Hepatocyte (in vitro differentiated cells): ENCODE data around the gene THEMIS2. TPM values are rescaled to one million over a fixed set of nuclear protein-coding genes. Genes with fewer than 3 reads are reported as not detected.

Source experiments
- DNase-seq: peaks from one replicate; pipeline ENCODE4 v3.0.0-alpha.2; 2016; ENCODE audit warnings: low spot score
- H2AFZ ChIP-seq: fragments of 200-600 bp; sonication (generic); 2 replicates; pipeline ENCODE4 v1.6.0; 2016; ENCODE audit warnings: antibody characterized with exemption, mild to moderate bottlenecking
- H3K27ac ChIP-seq: fragments of 200-600 bp; sonication (generic); 2 replicates; pipeline ENCODE4 v1.5.1; 2016; ENCODE audit warnings: mild to moderate bottlenecking
- H3K27me3 ChIP-seq: fragments of 200-600 bp; sonication (generic); 2 replicates; pipeline ENCODE4 v1.6.1; 2016
- H3K36me3 ChIP-seq: fragments of 200-600 bp; sonication (generic); replicated peaks from 2 replicates; pipeline ENCODE4 v1.5.1; 2016; ENCODE audit warnings: low read depth; ENCODE audit not compliant: insufficient read depth
- H3K4me1 ChIP-seq: fragments of 200-600 bp; sonication (generic); 2 replicates; pipeline ENCODE4 v1.5.1; 2016; ENCODE audit warnings: mild to moderate bottlenecking, moderate library complexity; ENCODE audit not compliant: insufficient read depth
- H3K4me2 ChIP-seq: fragments of 200-600 bp; sonication (generic); 2 replicates; pipeline ENCODE4 v1.6.0; 2016
- H3K4me3 ChIP-seq: fragments of 200-600 bp; sonication (generic); 2 replicates; pipeline ENCODE4 v1.5.1; 2016; ENCODE audit warnings: mild to moderate bottlenecking
- H3K79me2 ChIP-seq: fragments of 200-600 bp; sonication (generic); 2 replicates; pipeline ENCODE4 v1.6.0; 2017; ENCODE audit warnings: mild to moderate bottlenecking
- H3K9me2 ChIP-seq: fragments of 200-600 bp; sonication (generic); replicated peaks from 2 replicates; pipeline ENCODE4 v1.6.0; 2017; ENCODE audit warnings: mild to moderate bottlenecking; ENCODE audit not compliant: insufficient read depth
- H3K9me3 ChIP-seq: fragments of 200-600 bp; sonication (generic); 2 replicates; pipeline ENCODE4 v1.5.1; 2016; ENCODE audit warnings: low read depth, mild to moderate bottlenecking
- H4K20me1 ChIP-seq: fragments of 200-600 bp; sonication (generic); 2 replicates; pipeline ENCODE4 v1.6.0; 2016; ENCODE audit warnings: mild to moderate bottlenecking; ENCODE audit not compliant: insufficient read depth, poor library complexity, severe bottlenecking
- EZH2 ChIP-seq: fragments of 200-600 bp; sonication (generic); IDR thresholded peaks from 2 replicates; pipeline ENCODE4 v1.6.1; 2016; ENCODE audit warnings: antibody characterized with exemption, mild to moderate bottlenecking, borderline replicate concordance
- EZH2phosphoT487 ChIP-seq: fragments of 200-600 bp; sonication (generic); IDR thresholded peaks from one replicate; pipeline ENCODE4 v1.6.1; 2018; ENCODE audit warnings: antibody characterized with exemption, mild to moderate bottlenecking, low read depth, moderate library complexity; ENCODE audit not compliant: unreplicated experiment, severe bottlenecking
- WGBS: methylation state at CpG from one replicate; pipeline ENCODE4 v1.1.6; 2016; ENCODE audit warnings: low lambda C conversion rate; ENCODE audit errors: missing lambda C conversion rate; 5-methylcytosine and 5-hydroxymethylcytosine counted together
- polyA plus RNA-seq: library from polyadenylated mRNA; unstranded; fragments of >200 nt; fragmentation: Nextera tagmentation; extraction: Ambion mirVana; gene quantifications from 2 replicates; pipeline ENCODE4 v1.2.1, GENCODE V29; 2016
- total RNA-seq: library from RNA; depleted of rRNA; stranded (reverse); fragments of >200 nt; gene quantifications from 2 replicates; pipeline ENCODE4 v1.2.3, GENCODE V29; 2014
- TF ChIP-seq, protein P1 (sequence below): fragments of 200-600 bp; sonication (generic); IDR thresholded peaks from 2 replicates; pipeline ENCODE4 v1.5.1; 2016; ENCODE audit warnings: antibody characterized with exemption, mild to moderate bottlenecking; ENCODE audit not compliant: poor library complexity

THEMIS2 gene
- total and polyA plus RNA-seq, 2 experiments from 2014 or later = 1.2 TPM; not detected in 1

DNA sequence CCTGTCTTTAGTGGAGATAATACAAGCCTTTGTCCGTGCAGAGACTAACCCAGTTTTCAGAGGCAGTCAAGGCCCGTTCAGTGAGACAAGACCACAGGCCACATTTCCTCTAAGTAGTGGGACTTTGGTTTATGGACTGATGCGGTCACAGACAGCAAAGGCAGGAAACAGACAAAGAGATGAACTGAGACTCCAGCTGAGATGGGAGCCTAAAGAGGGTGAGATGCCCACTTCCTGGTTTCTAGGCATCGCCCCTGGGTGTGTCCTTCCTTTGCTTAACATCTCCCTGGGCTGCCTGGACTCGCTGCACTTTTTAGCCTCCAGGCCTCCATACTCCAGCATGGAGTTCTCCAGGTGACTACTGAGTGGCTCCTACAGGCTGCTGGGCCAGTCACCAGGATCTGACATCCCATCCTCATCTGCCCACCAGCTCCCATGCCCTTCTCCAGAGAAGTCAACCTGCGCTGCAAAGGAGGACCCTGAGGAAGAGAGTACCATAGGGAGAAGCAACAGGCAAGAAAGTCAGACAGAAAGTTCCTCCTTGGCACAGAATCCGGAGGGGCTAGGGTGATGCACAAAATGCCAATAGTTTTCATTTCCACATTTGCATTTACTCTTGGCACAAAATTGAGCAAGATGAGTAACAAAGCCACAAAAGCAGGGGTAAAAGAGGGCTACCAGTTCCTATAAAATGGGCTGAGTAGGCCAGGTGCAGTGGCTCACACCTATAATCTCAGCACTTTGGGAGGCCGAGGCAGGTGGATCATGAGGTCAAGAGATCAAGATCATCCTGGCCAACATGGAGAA, 15.1 kb downstream of the THEMIS2 start:
- 90% methylated on average over 8 of the region's 8 CpGs for WGBS
- no peak for DNase-seq
- Histone ChIP-seq H3K9me2 (no peaks in the 10 kb centered on the region), H3K27ac (no peak overlapping the region), H3K27me3 (no peaks in the 10 kb centered on the region), H2AFZ (no peak overlapping the region), H3K4me1 (no peaks in the 10 kb centered on the region), H3K4me2 (no peak overlapping the region), H3K4me3 (no peak overlapping the region), H4K20me1 (no peaks in the 10 kb centered on the region), H3K79me2 (no peaks in the 10 kb centered on the region), H3K9me3 (no peaks in the 10 kb centered on the region), H3K36me3 (no peaks in the 10 kb centered on the region)
- TF ChIP-seq, protein P1, sequence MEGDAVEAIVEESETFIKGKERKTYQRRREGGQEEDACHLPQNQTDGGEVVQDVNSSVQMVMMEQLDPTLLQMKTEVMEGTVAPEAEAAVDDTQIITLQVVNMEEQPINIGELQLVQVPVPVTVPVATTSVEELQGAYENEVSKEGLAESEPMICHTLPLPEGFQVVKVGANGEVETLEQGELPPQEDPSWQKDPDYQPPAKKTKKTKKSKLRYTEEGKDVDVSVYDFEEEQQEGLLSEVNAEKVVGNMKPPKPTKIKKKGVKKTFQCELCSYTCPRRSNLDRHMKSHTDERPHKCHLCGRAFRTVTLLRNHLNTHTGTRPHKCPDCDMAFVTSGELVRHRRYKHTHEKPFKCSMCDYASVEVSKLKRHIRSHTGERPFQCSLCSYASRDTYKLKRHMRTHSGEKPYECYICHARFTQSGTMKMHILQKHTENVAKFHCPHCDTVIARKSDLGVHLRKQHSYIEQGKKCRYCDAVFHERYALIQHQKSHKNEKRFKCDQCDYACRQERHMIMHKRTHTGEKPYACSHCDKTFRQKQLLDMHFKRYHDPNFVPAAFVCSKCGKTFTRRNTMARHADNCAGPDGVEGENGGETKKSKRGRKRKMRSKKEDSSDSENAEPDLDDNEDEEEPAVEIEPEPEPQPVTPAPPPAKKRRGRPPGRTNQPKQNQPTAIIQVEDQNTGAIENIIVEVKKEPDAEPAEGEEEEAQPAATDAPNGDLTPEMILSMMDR = no peak
- no peak for TF ChIP-seq EZH2phosphoT487
- no peak for TF ChIP-seq EZH2

DNA sequence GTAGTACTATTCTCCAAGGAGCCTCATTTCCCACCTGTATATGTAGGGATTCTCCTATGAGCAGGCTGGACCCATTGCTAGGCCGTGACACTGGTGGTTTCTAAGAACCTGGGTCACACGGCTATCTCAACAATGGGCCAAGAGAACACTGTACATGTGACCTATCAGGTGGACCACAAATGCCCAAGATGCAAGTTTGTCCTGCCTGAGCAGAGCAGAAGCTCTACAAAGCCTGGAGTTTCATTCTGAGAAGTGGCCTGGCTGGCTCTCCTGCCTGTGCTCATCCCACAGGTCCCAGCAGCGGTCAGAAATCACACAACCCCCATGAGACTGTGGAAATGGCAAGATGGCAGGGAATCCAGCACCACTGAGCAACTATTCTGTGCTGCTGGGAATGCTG, 17.2 kb downstream of the THEMIS2 start:
- H4K20me1 ChIP-seq = no peaks in the 10 kb centered on the region
- no peak for DNase-seq
- H3K36me3 ChIP-seq = no peaks in the 10 kb centered on the region
- no peak overlapping the region for H3K27ac ChIP-seq
- H3K4me2 ChIP-seq = no peak overlapping the region
- H3K9me3 ChIP-seq = no peaks in the 10 kb centered on the region
- H2AFZ ChIP-seq = no peak overlapping the region
- H3K27me3 ChIP-seq = no peaks in the 10 kb centered on the region
- no peak overlapping the region for H3K4me3 ChIP-seq
- H3K9me2 ChIP-seq = no peaks in the 10 kb centered on the region
- no peaks in the 10 kb centered on the region for H3K4me1 ChIP-seq
- WGBS = 96% methylated on average over 3 of the region's 3 CpGs
- TF ChIP-seq EZH2phosphoT487 (no peak), EZH2 (no peak)
- TF ChIP-seq, protein P1 = no peak
- H3K79me2 ChIP-seq = no peaks in the 10 kb centered on the region

DNA sequence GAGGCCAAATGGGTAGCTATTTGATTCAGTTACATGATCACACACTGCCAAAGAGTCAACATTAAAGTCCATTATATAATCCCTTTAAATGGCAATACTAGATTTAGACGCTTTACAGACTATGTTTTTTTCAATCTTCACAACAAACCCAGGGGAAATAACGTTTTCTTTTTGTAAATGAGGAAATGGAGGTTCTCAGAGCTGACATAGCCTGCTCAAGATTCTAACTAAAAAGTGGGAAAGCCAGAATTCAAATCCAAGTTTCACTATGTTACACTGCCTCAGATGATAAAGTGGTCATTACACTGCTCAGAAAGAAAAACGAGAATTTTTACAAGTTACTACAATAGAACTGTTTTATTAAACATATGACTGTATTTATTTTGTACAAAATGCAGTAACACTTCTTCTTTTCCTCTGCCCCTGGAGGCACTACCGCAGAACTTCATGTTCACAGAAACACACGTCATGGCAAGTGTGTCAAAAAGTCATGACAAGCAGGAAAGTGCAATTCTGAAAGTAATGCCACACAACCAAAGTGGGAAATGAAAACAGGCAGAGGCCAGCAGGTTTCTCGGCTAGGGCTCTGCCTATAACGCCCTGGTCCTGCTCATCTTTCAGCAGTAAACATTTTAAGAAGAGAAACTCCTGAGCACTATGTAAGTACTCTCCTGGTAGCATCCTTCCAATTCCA, 19.0 kb downstream of the THEMIS2 start:
- H3K4me3 ChIP-seq = no peak overlapping the region
- no peaks in the 10 kb centered on the region for H3K79me2 ChIP-seq
- no peaks in the 10 kb centered on the region for H3K27me3 ChIP-seq
- H4K20me1 ChIP-seq = no peaks in the 10 kb centered on the region
- no peaks in the 10 kb centered on the region for H3K9me3 ChIP-seq
- no peak overlapping the region for H3K4me2 ChIP-seq
- no peak for DNase-seq
- H2AFZ ChIP-seq = no peak overlapping the region
- 94% methylated on average over 7 of the region's 7 CpGs for WGBS
- no peaks in the 10 kb centered on the region for H3K9me2 ChIP-seq
- no peaks in the 10 kb centered on the region for H3K36me3 ChIP-seq
- TF ChIP-seq EZH2 (no peak), EZH2phosphoT487 (no peak)
- TF ChIP-seq, protein P1 = no peak
- H3K4me1 ChIP-seq = no peaks in the 10 kb centered on the region
- H3K27ac ChIP-seq = no peak overlapping the region
